Measurements from ENCODE around the gene NUP98.

The NUP98 gene

DNA sequence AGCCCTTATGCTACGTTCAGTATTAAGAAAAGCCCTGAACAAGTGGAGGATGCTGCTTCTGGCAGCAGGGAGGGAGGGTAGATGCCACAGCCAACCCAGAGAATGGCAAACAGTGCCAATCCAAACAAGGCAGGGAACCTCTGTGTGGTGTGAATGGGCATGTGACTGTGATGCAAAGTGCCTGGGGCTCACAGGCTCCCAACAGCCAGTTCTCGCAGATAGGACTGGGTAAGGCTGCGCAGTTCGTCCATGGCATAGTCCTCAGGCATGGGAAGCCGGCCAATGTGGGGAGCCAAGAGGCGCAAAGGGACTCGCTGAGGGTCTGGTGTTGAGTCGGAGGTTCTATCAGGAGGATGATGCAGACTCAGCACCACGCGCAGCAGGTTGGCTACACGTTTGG, 121.4 kb downstream of the NUP98 start:
- no peak overlapping the region for H3K4me3 ChIP-seq (ENCODE audit: low read depth, low read length)
- no peak for DNase-seq
- H3K4me1 ChIP-seq: no peaks in the 10 kb centered on the region
- TF ChIP-seq, protein P1, sequence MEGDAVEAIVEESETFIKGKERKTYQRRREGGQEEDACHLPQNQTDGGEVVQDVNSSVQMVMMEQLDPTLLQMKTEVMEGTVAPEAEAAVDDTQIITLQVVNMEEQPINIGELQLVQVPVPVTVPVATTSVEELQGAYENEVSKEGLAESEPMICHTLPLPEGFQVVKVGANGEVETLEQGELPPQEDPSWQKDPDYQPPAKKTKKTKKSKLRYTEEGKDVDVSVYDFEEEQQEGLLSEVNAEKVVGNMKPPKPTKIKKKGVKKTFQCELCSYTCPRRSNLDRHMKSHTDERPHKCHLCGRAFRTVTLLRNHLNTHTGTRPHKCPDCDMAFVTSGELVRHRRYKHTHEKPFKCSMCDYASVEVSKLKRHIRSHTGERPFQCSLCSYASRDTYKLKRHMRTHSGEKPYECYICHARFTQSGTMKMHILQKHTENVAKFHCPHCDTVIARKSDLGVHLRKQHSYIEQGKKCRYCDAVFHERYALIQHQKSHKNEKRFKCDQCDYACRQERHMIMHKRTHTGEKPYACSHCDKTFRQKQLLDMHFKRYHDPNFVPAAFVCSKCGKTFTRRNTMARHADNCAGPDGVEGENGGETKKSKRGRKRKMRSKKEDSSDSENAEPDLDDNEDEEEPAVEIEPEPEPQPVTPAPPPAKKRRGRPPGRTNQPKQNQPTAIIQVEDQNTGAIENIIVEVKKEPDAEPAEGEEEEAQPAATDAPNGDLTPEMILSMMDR (IDR thresholded peaks at IDR 0.05; ENCODE audit: low read depth, low read length): no peak
- no peaks in the 10 kb centered on the region for H3K9me3 ChIP-seq
- no peaks in the 10 kb centered on the region for H3K27me3 ChIP-seq
- H3K36me3 ChIP-seq: peaks cover 20% of the 10 kb centered on the region

DNA sequence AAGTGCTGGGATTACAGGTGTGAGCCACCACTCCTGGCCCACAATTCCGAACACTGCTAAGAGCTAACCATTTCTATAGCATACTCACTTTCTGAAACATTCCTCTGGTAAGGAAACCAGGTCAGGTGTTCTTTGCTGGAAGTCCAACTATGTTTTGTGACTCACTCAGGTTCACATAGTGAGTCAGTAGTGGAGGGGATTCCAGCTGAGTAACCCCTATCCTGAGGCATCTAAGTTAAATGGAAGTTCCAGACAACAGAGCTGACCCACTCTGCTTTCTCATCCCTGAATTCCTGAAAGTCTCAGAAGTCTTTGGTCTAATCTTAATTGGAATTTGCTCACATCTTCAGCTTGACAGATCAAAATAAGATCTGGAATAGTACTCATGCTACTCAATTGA, 123.2 kb downstream of the NUP98 start:
- H3K9me3 ChIP-seq: no peaks in the 10 kb centered on the region
- DNase-seq: no peak
- H3K36me3 ChIP-seq: peaks cover 9% of the 10 kb centered on the region
- no peaks in the 10 kb centered on the region for H3K4me1 ChIP-seq
- no peak overlapping the region for H3K4me3 ChIP-seq (ENCODE audit: low read depth, low read length)
- TF ChIP-seq, protein P1 (IDR thresholded peaks at IDR 0.05; ENCODE audit: low read depth, low read length): no peak
- H3K27me3 ChIP-seq: no peaks in the 10 kb centered on the region

DNA sequence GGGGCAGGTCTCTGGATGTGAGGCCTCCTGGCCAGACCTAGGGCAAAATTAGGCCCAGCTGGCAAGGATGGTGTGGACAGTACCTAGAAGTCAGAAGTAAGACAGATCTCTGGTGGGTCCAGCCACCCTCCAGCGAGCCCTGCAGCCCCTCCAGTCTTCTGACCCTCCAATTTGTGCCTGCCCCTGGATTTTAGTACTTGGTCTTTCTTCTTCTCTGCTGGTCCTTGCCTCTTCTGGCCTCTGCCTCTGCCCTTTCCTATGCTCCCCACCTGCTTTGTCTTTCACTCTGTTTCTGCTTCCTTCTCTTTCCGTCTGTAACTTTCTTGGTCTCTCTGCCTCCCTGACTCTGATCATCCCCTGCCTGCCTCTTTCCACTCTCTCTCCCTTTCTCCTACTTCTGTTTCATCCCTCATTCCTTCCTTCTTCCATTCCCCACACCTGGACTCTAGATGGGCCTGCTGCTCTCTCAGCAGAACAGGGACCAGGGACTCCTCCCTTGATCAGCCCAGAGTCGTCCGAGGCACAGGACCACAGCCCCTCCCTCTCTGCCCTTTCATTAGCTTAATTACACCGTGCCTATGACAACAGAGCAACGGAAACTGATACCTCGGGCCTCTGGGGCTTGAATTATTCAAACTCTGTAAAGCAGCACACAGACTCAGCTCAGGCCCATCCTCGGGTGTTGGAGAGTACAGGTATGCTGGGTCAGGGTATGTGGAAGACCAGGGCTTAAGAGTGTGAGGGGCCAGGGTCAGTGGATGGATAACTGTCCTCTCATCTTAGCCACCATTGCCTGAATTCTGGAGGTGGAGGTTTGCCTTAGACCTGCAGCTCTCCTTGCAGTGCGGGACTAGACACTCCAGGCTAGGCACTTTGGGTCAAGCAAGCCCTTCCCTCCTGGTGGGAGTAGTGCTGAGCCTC, 125.8 kb downstream of the NUP98 start, which contains the start of gene CHRNA10:
TSS of gene CHRNA10 (minus strand) at position 51 of the 921 bp plus-strand sequence. CDS start 72 bp downstream, outside the sequence.
- Histone ChIP-seq H3K4me1 (no peaks in the 10 kb centered on the region), H3K27me3 (no peaks in the 10 kb centered on the region), H3K36me3 (peaks cover 9% of the 10 kb centered on the region), H3K4me3 (ENCODE audit: low read depth, low read length) (no peak within 1 kb of the TSS), H3K9me3 (no peaks in the 10 kb centered on the region)
- DNase-seq: no peak
- TF ChIP-seq, protein P1 (IDR thresholded peaks at IDR 0.05; ENCODE audit: low read depth, low read length): no peak

DNA sequence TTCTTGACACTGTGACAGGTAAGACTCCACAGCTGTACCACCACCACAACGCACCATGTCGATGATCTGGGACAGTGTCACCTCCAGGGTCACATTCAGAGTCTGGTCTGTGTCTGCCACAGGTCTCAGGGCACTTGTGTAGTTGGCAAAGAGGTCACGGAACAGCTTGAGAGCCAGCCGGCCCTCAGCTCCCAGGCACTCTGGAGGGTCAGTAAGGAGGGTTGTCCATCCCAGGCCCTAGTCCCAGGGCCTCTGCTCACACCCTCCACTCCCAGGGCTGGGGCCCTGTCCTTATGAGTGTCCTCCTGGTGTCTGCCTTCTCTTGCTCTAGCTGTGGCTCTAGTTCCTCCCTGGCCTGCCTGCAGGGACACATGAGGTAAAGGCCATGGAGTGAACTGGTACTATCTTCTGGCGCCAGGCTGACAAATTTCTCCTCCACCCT, 127.6 kb downstream of the NUP98 start:
- Histone ChIP-seq H3K4me1 (no peaks in the 10 kb centered on the region), H3K36me3 (no peaks in the 10 kb centered on the region), H3K4me3 (ENCODE audit: low read depth, low read length) (no peak overlapping the region), H3K27me3 (no peaks in the 10 kb centered on the region), H3K9me3 (no peaks in the 10 kb centered on the region)
- DNase-seq: no peak
- TF ChIP-seq, protein P1 (IDR thresholded peaks at IDR 0.05; ENCODE audit: low read depth, low read length): no peak

DNA sequence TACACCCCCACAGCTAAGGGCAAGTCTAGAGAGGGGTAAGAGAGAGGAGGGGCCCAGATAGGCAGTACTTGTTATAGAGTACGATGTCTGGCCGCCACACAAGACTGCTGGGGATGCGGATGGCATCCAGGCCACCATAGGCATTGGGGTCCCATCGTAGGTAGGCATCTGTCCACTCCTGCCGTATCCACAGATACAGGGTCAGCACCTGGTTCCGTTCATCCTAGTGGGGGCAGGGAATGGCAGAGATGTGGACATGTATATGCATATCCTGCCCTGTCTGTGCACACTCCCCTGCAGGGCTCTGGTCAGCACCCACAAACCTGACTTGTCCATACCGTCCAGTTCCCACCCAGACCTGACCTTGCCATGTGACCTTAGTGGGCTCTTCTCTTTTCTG, 128.2 kb downstream of the NUP98 start:
- Histone ChIP-seq H3K4me3 (ENCODE audit: low read depth, low read length) (no peak overlapping the region), H3K27me3 (no peaks in the 10 kb centered on the region), H3K4me1 (no peaks in the 10 kb centered on the region), H3K9me3 (no peaks in the 10 kb centered on the region), H3K36me3 (no peaks in the 10 kb centered on the region)
- TF ChIP-seq, protein P1 (IDR thresholded peaks at IDR 0.05; ENCODE audit: low read depth, low read length): no peak
- no peak for DNase-seq

Data from BE2C (cell line).